K562 (cell line): ENCODE results near the gene AGT. TPM values are rescaled to one million over a fixed set of nuclear protein-coding genes. Genes with fewer than 3 reads are reported as not detected.

Experiments
- ATAC-seq: fragments of 200-7000 bp; cut with Tn5 transposase; 3 replicates; pipeline ENCODE4 v1.9.1; 2020; ENCODE audit warnings: moderate library complexity
- BruUV-seq: library from RNA; stranded (reverse); fragments of 400-500 nt; replicated peaks from 2 replicates; lab custom pipeline; 2021; lab: Mats Ljungman, UMichigan
- CTCF ChIA-PET: fragments of 300-600 bp; formaldehyde crosslinking; extraction: SDS; loops from one replicate; lab custom pipeline; 2021; ENCODE audit warnings: low intra/inter-chr PET ratio; lab: Yijun Ruan, JAX
- POLR2A ChIA-PET: fragments of 300-600, 350-650 bp; sonication (Branson Sonifier 250); formaldehyde crosslinking; extraction: SDS; loops from one replicate; lab custom pipeline; 2021; ENCODE audit warnings: antibody characterized with exemption, inconsistent platforms; lab: Yijun Ruan, JAX
- DNase-seq, 4 experiments: peaks; one replicate each; pipeline versions ENCODE4 v3.0.0 to v3.0.0-alpha.2; 2011 to 2018; ENCODE audit warnings: low spot score in 3 of 4, mixed read lengths in 3 of 4; ENCODE audit errors: extremely low read depth in 1 of 4
- FAIRE-seq: peaks from 2 replicates; lab custom pipeline; 2011; peaks lifted over from hg19 to GRCh38; lab: Jason Lieb, UNC
- H2AFZ ChIP-seq: 2 replicates; pipeline ENCODE4 v1.6.0; 2011; ENCODE audit warnings: low read depth, low read length, control low read depth, inconsistent platforms
- H3K27ac ChIP-seq: fragments of 200-600 bp; 3 replicates; pipeline ENCODE4 v1.8.0; 2011; ENCODE audit warnings: low read depth, mild to moderate bottlenecking, control low read depth, inconsistent platforms, low read length, moderate library complexity, mixed read lengths; ENCODE audit errors: extremely low read depth
- H3K27me3 ChIP-seq, 2 experiments: fragments of 300-600 bp in 1 of 2; 2 replicates in 1 of 2; 3 replicates in 1 of 2; pipeline versions ENCODE4 v1.6.0 to v1.8.0; 2011; ENCODE audit warnings: inconsistent platforms in 2 of 2, low read length in 2 of 2, mild to moderate bottlenecking in 1 of 2, mixed read lengths in 1 of 2, moderate library complexity in 1 of 2; ENCODE audit not compliant: control insufficient read depth in 2 of 2, insufficient read depth in 2 of 2
- H3K36me3 ChIP-seq: fragments of 300-600 bp; 3 replicates; pipeline ENCODE4 v1.8.0; 2011; ENCODE audit warnings: mild to moderate bottlenecking, low read length, inconsistent platforms; ENCODE audit not compliant: control insufficient read depth, insufficient read depth
- H3K4me1 ChIP-seq, 2 experiments: fragments of 200-600 bp in 1 of 2; replicated peaks in 1 of 2; 2 replicates in 1 of 2; 3 replicates in 1 of 2; pipeline versions ENCODE4 v1.5.1 to v1.8.0; 2011; ENCODE audit warnings: inconsistent platforms in 2 of 2, low read length in 2 of 2, mild to moderate bottlenecking in 1 of 2, mixed read lengths in 1 of 2, moderate library complexity in 1 of 2; ENCODE audit not compliant: control insufficient read depth in 2 of 2, insufficient read depth in 2 of 2
- H3K4me2 ChIP-seq: 2 replicates; pipeline ENCODE4 v1.6.1; 2011; ENCODE audit warnings: low read length, control low read depth, inconsistent platforms, mixed read lengths; ENCODE audit not compliant: insufficient read depth
- H3K4me3 ChIP-seq: fragments of 200-600 bp; sonication (generic), shearing (Covaris generic); 2 replicates; pipeline ENCODE4 v1.5.1; 2016; ENCODE audit warnings: control low read depth, inconsistent platforms
- H3K79me2 ChIP-seq: fragments of 200-600 bp; 3 replicates; pipeline ENCODE4 v1.8.0; 2011; ENCODE audit warnings: low read length, inconsistent platforms; ENCODE audit not compliant: control insufficient read depth, insufficient read depth
- H3K9ac ChIP-seq, 2 experiments: 2 replicates each; pipeline versions ENCODE4 v1.6.0 to v1.6.1; 2011; ENCODE audit warnings: low read depth in 2 of 2, low read length in 2 of 2, control low read depth in 1 of 2, inconsistent platforms in 1 of 2, mild to moderate bottlenecking in 1 of 2, mixed read lengths in 1 of 2; ENCODE audit not compliant: insufficient read depth in 1 of 2
- H3K9me1 ChIP-seq: one replicate; pipeline ENCODE4 v1.6.0; 2011; ENCODE audit warnings: inconsistent platforms, mild to moderate bottlenecking, low read length, moderate library complexity; ENCODE audit not compliant: control insufficient read depth, insufficient read depth
- H3K9me3 ChIP-seq: replicated peaks from 2 replicates; pipeline ENCODE4 v1.5.1; 2011; ENCODE audit warnings: low read depth, low read length, inconsistent platforms; ENCODE audit not compliant: control insufficient read depth, insufficient read depth
- H4K20me1 ChIP-seq: replicated peaks from 2 replicates; pipeline ENCODE4 v1.6.1; 2011; ENCODE audit warnings: low read length, inconsistent platforms, mixed read lengths; ENCODE audit not compliant: control insufficient read depth, insufficient read depth
- DDX20 ChIP-seq: fragments of 450-650 bp; IDR thresholded peaks from 2 replicates; pipeline ENCODE4 v1.6.1; 2016; ENCODE audit warnings: missing genetic modification characterization, low read depth, mild to moderate bottlenecking, missing compliant biosample characterization, moderate library complexity
- ELF4 ChIP-seq: fragments of 450-650 bp; formaldehyde crosslinking; IDR thresholded peaks from 2 replicates; pipeline ENCODE4 v1.4.0; 2022; ENCODE audit warnings: missing genetic modification characterization
- HIVEP1 ChIP-seq: fragments of 250-450 bp; sonication (Bioruptor Pico); IDR thresholded peaks from 2 replicates; pipeline ENCODE4 v1.4.0; 2020; ENCODE audit warnings: mild to moderate bottlenecking
- HNRNPUL1 ChIP-seq: fragments of 200-400 bp; formaldehyde crosslinking; IDR thresholded peaks from 2 replicates; pipeline ENCODE4 v1.6.1; 2017; ENCODE audit warnings: low read length
- NCOR1 ChIP-seq: fragments of 450-650 bp; IDR thresholded peaks from 2 replicates; pipeline ENCODE4 v1.6.1; 2016; ENCODE audit warnings: mild to moderate bottlenecking, moderate library complexity
- NFYB ChIP-seq: IDR thresholded peaks from 2 replicates; pipeline ENCODE4 v1.6.1; 2011; ENCODE audit warnings: mild to moderate bottlenecking, moderate library complexity; ENCODE audit not compliant: insufficient read length; ENCODE audit errors: extremely low read depth
- POLR2G ChIP-seq: fragments of 200-400 bp; formaldehyde crosslinking; IDR thresholded peaks from 2 replicates; pipeline ENCODE4 v1.6.1; 2017; ENCODE audit warnings: low read depth, mild to moderate bottlenecking, antibody characterized with exemption, low read length, moderate library complexity
- RFX5 ChIP-seq: IDR thresholded peaks from 2 replicates; pipeline ENCODE4 v1.6.1; 2011; ENCODE audit warnings: low read depth, mild to moderate bottlenecking, improper control_type of control experiment, low read length
- SRSF9 ChIP-seq: fragments of 200-400 bp; formaldehyde crosslinking; IDR thresholded peaks from 2 replicates; pipeline ENCODE4 v1.6.1; 2017; ENCODE audit warnings: low read depth, low read length, borderline replicate concordance
- ZC3H11A ChIP-seq: IDR thresholded peaks from 2 replicates; pipeline ENCODE4 v1.6.1; 2012; ENCODE audit warnings: low read depth, low read length, improper control_type of control experiment
- ZNF695 ChIP-seq: fragments of 450-650 bp; formaldehyde crosslinking; IDR thresholded peaks from 2 replicates; pipeline ENCODE4 v1.4.0; 2020; ENCODE audit warnings: mild to moderate bottlenecking, moderate library complexity
- WGBS: fragments of 100-300 bp; shearing (Covaris generic); methylation state at CpG from one replicate; pipeline ENCODE4 v1.1.6; 2016; ENCODE audit warnings: low coverage, mixed read lengths; ENCODE audit not compliant: insufficient coverage; ENCODE audit errors: missing lambda C conversion rate; 5-methylcytosine and 5-hydroxymethylcytosine counted together
- in situ Hi-C: fragments of 300-500 bp; cut with MboI; formaldehyde crosslinking; loops from 4 replicates; pipeline ENCODE4 v1.15.0; 2018; ENCODE audit warnings: inconsistent platforms, mixed read lengths
- intact Hi-C: fragments of 100-400 bp; cut with micrococcal nuclease; formaldehyde crosslinking; loops from 2 replicates; pipeline ENCODE4 v1.14.2; 2022
- polyA plus RNA-seq, 8 experiments: library from polyadenylated mRNA; depleted of rRNA in 4 of 8; stranded (reverse) in 5 of 8; unstranded in 3 of 8; fragments of >200 nt; fragmentation: Nextera tagmentation in 2 of 8; fragmentation: Illumina TruSeq in 1 of 8; extraction: Ambion mirVana in 2 of 8; extraction: Trizol in 1 of 8; gene quantifications; 2 replicates each; pipeline versions ENCODE4 v1.2.1 to v1.2.3, GENCODE V29; 2011 to 2014; ENCODE audit warnings: inconsistent platforms in 1 of 8, missing spikeins in 1 of 8
- total RNA-seq, 7 experiments: library from RNA; depleted of rRNA in 6 of 7; stranded (reverse); fragments of >200 nt in 6 of 7; fragmentation: Illumina TruSeq in 2 of 7; extraction: Trizol in 2 of 7; gene quantifications; 2 replicates each; pipeline versions ENCODE4 v1.2.1 to v1.2.3, GENCODE V29; 2011 to 2021; ENCODE audit warnings: low replicate concordance in 1 of 7
- TF ChIP-seq, protein P1 (sequence below): fragments of 450-650 bp; formaldehyde crosslinking; IDR thresholded peaks from 2 replicates; pipeline ENCODE4 v1.4.0; 2020; ENCODE audit warnings: mild to moderate bottlenecking, mixed read lengths
- TF ChIP-seq, protein P2 (sequence below): sonication (generic); formaldehyde crosslinking; IDR thresholded peaks from 2 replicates; pipeline ENCODE4 v1.8.1; 2023; ENCODE audit warnings: mild to moderate bottlenecking, missing genetic modification reagents
- TF ChIP-seq, protein P3 (sequence below), 2 experiments: IDR thresholded peaks; 2 replicates each; pipeline ENCODE4 v1.6.1; 2011; ENCODE audit warnings: borderline replicate concordance in 1 of 2, control low read depth in 1 of 2, low read depth in 1 of 2, low read length in 1 of 2, mild to moderate bottlenecking in 1 of 2, mixed read lengths in 1 of 2, moderate library complexity in 1 of 2; ENCODE audit not compliant: insufficient read depth in 1 of 2, insufficient read length in 1 of 2, poor library complexity in 1 of 2, severe bottlenecking in 1 of 2; ENCODE audit errors: extremely low read depth in 1 of 2

Gene AGT
- total and polyA plus RNA-seq, 9 of the 15 experiments (the other 6 are each of a cell fraction or from before 2014, with no cell fraction given), result 0.40 TPM; not detected in 8

DNA sequence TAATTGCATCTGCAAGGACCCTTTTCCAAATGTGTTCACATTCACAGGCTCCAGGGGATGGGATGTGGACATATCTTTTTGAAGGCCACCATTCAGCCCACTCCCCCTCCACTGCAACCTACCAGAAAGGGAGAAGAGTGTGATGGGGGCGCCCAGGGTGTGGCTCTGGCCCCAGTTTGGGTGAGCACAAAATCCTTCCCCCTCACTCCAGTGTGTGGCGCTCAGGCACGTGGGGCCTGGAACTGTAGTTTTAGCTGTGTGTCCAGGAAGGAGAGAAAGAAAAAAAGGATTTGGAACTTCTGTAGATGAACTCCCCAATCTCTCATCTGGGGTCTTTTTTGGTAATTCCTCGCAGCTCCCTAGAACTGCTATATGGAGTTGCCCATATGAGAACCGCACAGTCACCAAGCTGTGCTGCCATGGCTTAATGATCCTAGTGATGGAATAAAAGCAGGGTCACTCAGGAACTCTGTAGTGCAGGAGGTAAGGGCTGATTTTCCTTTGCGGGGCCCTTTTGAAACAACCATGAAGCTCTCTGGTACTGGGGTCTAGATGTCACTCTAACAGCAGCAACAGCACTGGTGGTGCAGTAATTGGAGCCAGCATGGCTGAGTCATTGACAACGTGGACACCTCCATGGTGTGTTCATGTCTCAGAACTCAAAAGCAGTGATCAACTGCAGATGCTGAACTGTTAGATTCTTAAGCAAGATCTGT lies 17.0 kb downstream of the AGT start:
- Histone ChIP-seq H3K4me3 (no peak overlapping the region), H3K27me3 (peaks cover 24 to 33% of the 10 kb centered on the region in 2 experiments), H4K20me1 (peaks cover 9% of the 10 kb centered on the region; the same call in 1 of the 2 replicates), H3K36me3 (peaks cover 14% of the 10 kb centered on the region; the same call in 2 of the 3 replicates), H3K9ac (no peak overlapping the region; a peak in 1 of 4 replicates), H3K9me1 (no peaks in the 10 kb centered on the region), H3K4me1 (no peaks in the 10 kb centered on the region), H3K4me2 (no peak overlapping the region), H3K9me3 (no peaks in the 10 kb centered on the region), H3K79me2 (no peaks in the 10 kb centered on the region), H2AFZ (peak overlapping the region; percentile 49; the same call in 1 of the 2 replicates), H3K27ac (no peak overlapping the region)
- ATAC-seq (peak; percentile 64), FAIRE-seq (no peak), DNase-seq (peak in 2 of 4 experiments; percentile 18 to 24)
- ChIA-PET CTCF (no interaction called here), POLR2A (interaction anchor here (1.3 kb wide), 1 partner anchor 11 kb away, joined by 4 read pairs; no protein-coding TSS in a partner anchor)
- in situ Hi-C loops (no loop called here), intact Hi-C loops (loop anchor here (5.0 kb wide), 1 partner anchor 75 kb away; no protein-coding TSS in a partner anchor)
- no TSS peak for BruUV-seq
- WGBS, result 13% methylated on average over 7 of the region's 7 CpGs
- TF ChIP-seq HNRNPUL1 (no peak), HIVEP1 (CRISPR knock-in tag) (no peak), NFYB (no peak), ZNF695 (CRISPR knock-in tag) (no peak), ELF4 (CRISPR knock-in tag) (no peak), POLR2G (no peak), ZC3H11A (no peak), DDX20 (no peak), NCOR1 (no peak), SRSF9 (no peak), RFX5 (no peak)
- TF ChIP-seq, protein P1, sequence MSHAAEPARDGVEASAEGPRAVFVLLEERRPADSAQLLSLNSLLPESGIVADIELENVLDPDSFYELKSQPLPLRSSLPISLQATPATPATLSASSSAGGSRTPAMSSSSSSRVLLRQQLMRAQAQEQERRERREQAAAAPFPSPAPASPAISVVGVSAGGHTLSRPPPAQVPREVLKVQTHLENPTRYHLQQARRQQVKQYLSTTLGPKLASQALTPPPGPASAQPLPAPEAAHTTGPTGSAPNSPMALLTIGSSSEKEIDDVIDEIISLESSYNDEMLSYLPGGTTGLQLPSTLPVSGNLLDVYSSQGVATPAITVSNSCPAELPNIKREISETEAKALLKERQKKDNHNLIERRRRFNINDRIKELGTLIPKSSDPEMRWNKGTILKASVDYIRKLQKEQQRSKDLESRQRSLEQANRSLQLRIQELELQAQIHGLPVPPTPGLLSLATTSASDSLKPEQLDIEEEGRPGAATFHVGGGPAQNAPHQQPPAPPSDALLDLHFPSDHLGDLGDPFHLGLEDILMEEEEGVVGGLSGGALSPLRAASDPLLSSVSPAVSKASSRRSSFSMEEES (CRISPR knock-in tag), result no peak
- TF ChIP-seq, protein P2, sequence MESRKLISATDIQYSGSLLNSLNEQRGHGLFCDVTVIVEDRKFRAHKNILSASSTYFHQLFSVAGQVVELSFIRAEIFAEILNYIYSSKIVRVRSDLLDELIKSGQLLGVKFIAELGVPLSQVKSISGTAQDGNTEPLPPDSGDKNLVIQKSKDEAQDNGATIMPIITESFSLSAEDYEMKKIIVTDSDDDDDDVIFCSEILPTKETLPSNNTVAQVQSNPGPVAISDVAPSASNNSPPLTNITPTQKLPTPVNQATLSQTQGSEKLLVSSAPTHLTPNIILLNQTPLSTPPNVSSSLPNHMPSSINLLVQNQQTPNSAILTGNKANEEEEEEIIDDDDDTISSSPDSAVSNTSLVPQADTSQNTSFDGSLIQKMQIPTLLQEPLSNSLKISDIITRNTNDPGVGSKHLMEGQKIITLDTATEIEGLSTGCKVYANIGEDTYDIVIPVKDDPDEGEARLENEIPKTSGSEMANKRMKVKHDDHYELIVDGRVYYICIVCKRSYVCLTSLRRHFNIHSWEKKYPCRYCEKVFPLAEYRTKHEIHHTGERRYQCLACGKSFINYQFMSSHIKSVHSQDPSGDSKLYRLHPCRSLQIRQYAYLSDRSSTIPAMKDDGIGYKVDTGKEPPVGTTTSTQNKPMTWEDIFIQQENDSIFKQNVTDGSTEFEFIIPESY (CRISPR knock-in tag), result no peak
- TF ChIP-seq, protein P3, sequence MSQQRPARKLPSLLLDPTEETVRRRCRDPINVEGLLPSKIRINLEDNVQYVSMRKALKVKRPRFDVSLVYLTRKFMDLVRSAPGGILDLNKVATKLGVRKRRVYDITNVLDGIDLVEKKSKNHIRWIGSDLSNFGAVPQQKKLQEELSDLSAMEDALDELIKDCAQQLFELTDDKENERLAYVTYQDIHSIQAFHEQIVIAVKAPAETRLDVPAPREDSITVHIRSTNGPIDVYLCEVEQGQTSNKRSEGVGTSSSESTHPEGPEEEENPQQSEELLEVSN (IDR thresholded peaks at IDR 0.05; ENCODE audit: borderline replicate concordance in 1 of 2, extremely low read depth in 1 of 2, insufficient read depth in 1 of 2, insufficient read length in 1 of 2, low read depth in 1 of 2, low read length in 1 of 2, poor library complexity in 1 of 2, severe bottlenecking in 1 of 2), result peak in 1 of 2 experiments; percentile 31
